ENCODE data around the gene LAMC3. TPM values are rescaled to one million over a fixed set of nuclear protein-coding genes. Genes with fewer than 3 reads are reported as not detected.

Gene LAMC3
- total and polyA plus RNA-seq, 2 experiments from 2014 or later: 29.5 to 43.4 TPM

GRCh38 chr9:130963916-130964315 lies 45.1 kb upstream of the LAMC3 start:
- Histone ChIP-seq H3K4me3 (no peak overlapping the region), H3K27me3 (no peaks in the 10 kb centered on the region), H3K9me3 (ENCODE audit: low read depth) (no peaks in the 10 kb centered on the region), H3K27ac (no peak overlapping the region), H3K79me2 (no peaks in the 10 kb centered on the region), H3K9me2 (replicated peaks; ENCODE audit: insufficient read depth) (no peaks in the 10 kb centered on the region), H2AFZ (no peak overlapping the region), H3K36me3 (replicated peaks; ENCODE audit: insufficient read depth, low read depth) (no peaks in the 10 kb centered on the region), H3K4me2 (no peak overlapping the region), H3K4me1 (ENCODE audit: insufficient read depth) (no peaks in the 10 kb centered on the region), H4K20me1 (ENCODE audit: insufficient read depth, poor library complexity, severe bottlenecking) (no peaks in the 10 kb centered on the region)
- TF ChIP-seq EZH2phosphoT487 (IDR thresholded peaks at IDR 0.05; ENCODE audit: low read depth, severe bottlenecking, unreplicated experiment) (no peak), CTCF (IDR thresholded peaks at IDR 0.05; ENCODE audit: poor library complexity) (no peak)
- WGBS (ENCODE audit: low lambda C conversion rate, missing lambda C conversion rate): 99% methylated on average over 8 of the region's 8 CpGs
- DNase-seq (ENCODE audit: low spot score): no peak

DNA sequence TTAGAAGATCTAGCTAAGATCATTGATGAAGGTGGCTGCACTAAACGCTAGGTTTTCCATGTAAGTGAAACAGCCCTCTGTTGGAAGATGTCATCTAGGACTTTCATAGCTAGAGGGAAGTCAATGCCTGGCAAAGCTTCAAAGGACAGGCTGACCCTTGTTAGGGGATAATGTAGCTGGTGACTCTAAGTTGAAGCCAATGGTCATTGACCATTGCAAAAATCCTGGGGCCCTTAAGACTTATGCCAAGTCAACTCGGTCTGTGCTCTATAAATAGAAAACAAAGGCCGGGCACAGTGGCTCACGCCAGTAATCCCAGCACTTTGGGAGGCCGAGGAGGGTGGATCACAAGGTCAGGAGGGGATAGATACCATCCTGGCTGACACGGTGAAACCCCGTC lies 43.3 kb upstream of the LAMC3 start:
- no peak overlapping the region for H3K4me3 ChIP-seq
- H2AFZ ChIP-seq: no peak overlapping the region
- TF ChIP-seq EZH2 (IDR thresholded peaks at IDR 0.05; ENCODE audit: borderline replicate concordance): no peak
- no peak for TF ChIP-seq CTCF (IDR thresholded peaks at IDR 0.05; ENCODE audit: poor library complexity)
- TF ChIP-seq EZH2phosphoT487 (IDR thresholded peaks at IDR 0.05; ENCODE audit: low read depth, severe bottlenecking, unreplicated experiment): no peak
- no peaks in the 10 kb centered on the region for H3K9me2 ChIP-seq (replicated peaks; ENCODE audit: insufficient read depth)
- H3K4me2 ChIP-seq: no peak overlapping the region
- WGBS (ENCODE audit: low lambda C conversion rate, missing lambda C conversion rate): 95% methylated on average over 6 of the region's 7 CpGs
- H3K4me1 ChIP-seq (ENCODE audit: insufficient read depth): no peaks in the 10 kb centered on the region
- H4K20me1 ChIP-seq (ENCODE audit: insufficient read depth, poor library complexity, severe bottlenecking): no peaks in the 10 kb centered on the region
- H3K36me3 ChIP-seq (replicated peaks; ENCODE audit: insufficient read depth, low read depth): no peaks in the 10 kb centered on the region
- DNase-seq (ENCODE audit: low spot score): no peak
- H3K27ac ChIP-seq: no peak overlapping the region
- no peaks in the 10 kb centered on the region for H3K9me3 ChIP-seq (ENCODE audit: low read depth)
- no peaks in the 10 kb centered on the region for H3K27me3 ChIP-seq
- no peaks in the 10 kb centered on the region for H3K79me2 ChIP-seq

GRCh38 chr9:130970052-130970451 lies 38.9 kb upstream of the LAMC3 start:
- Histone ChIP-seq H2AFZ (no peak overlapping the region), H3K27me3 (peaks cover 4% of the 10 kb centered on the region), H3K4me3 (no peak overlapping the region), H3K79me2 (no peaks in the 10 kb centered on the region), H4K20me1 (ENCODE audit: insufficient read depth, poor library complexity, severe bottlenecking) (no peaks in the 10 kb centered on the region), H3K27ac (no peak overlapping the region), H3K4me1 (ENCODE audit: insufficient read depth) (no peaks in the 10 kb centered on the region), H3K9me2 (replicated peaks; ENCODE audit: insufficient read depth) (no peaks in the 10 kb centered on the region), H3K4me2 (no peak overlapping the region), H3K36me3 (replicated peaks; ENCODE audit: insufficient read depth, low read depth) (no peaks in the 10 kb centered on the region), H3K9me3 (ENCODE audit: low read depth) (no peaks in the 10 kb centered on the region)
- no peak for DNase-seq (ENCODE audit: low spot score)
- TF ChIP-seq CTCF (IDR thresholded peaks at IDR 0.05; ENCODE audit: poor library complexity) (no peak), EZH2 (IDR thresholded peaks at IDR 0.05; ENCODE audit: borderline replicate concordance) (no peak), EZH2phosphoT487 (IDR thresholded peaks at IDR 0.05; ENCODE audit: low read depth, severe bottlenecking, unreplicated experiment) (no peak)
- 93% methylated on average over 12 of the region's 12 CpGs for WGBS (ENCODE audit: low lambda C conversion rate, missing lambda C conversion rate)

GRCh38 chr9:130970855-130971254 lies 38.1 kb upstream of the LAMC3 start:
- Histone ChIP-seq H3K4me2 (no peak overlapping the region), H3K27ac (no peak overlapping the region), H3K27me3 (peaks cover 4% of the 10 kb centered on the region), H2AFZ (no peak overlapping the region), H3K4me1 (ENCODE audit: insufficient read depth) (no peaks in the 10 kb centered on the region), H3K9me2 (replicated peaks; ENCODE audit: insufficient read depth) (no peaks in the 10 kb centered on the region), H4K20me1 (ENCODE audit: insufficient read depth, poor library complexity, severe bottlenecking) (no peaks in the 10 kb centered on the region), H3K36me3 (replicated peaks; ENCODE audit: insufficient read depth, low read depth) (no peaks in the 10 kb centered on the region), H3K9me3 (ENCODE audit: low read depth) (no peaks in the 10 kb centered on the region), H3K4me3 (no peak overlapping the region), H3K79me2 (no peaks in the 10 kb centered on the region)
- no peak for DNase-seq (ENCODE audit: low spot score)
- WGBS (ENCODE audit: low lambda C conversion rate, missing lambda C conversion rate): 93% methylated on average over 3 of the region's 3 CpGs
- TF ChIP-seq CTCF (IDR thresholded peaks at IDR 0.05; ENCODE audit: poor library complexity) (no peak), EZH2phosphoT487 (IDR thresholded peaks at IDR 0.05; ENCODE audit: low read depth, severe bottlenecking, unreplicated experiment) (no peak), EZH2 (IDR thresholded peaks at IDR 0.05; ENCODE audit: borderline replicate concordance) (no peak)
